ENCODE data around the gene ATG4B. TPM values are rescaled to one million over a fixed set of nuclear protein-coding genes. Genes with fewer than 3 reads are reported as not detected.

Gene ATG4B
- total RNA-seq, 1 experiment from 2014 or later: 67.6 TPM

Other genes starting within 250 kb of the ATG4B start
- 177 and 197 TPM in 2 replicates for gene STK25, start 129.1 kb upstream of the ATG4B start, total RNA-seq (2014; rRNA removed; shearing (Covaris generic))
- gene BOK, start 78.9 kb upstream of the ATG4B start, total RNA-seq (2014; rRNA removed; shearing (Covaris generic)): 21.6 and 22.8 TPM in 2 replicates
- 103 TPM in 2 replicates for gene THAP4, start 535 bp upstream of the ATG4B start, total RNA-seq (2014; rRNA removed; shearing (Covaris generic))
- 142 and 151 TPM in 2 replicates for gene DTYMK, start 49.1 kb downstream of the ATG4B start, total RNA-seq (2014; rRNA removed; shearing (Covaris generic))
- gene ING5, start 64.3 kb downstream of the ATG4B start, total RNA-seq (2014; rRNA removed; shearing (Covaris generic)): 29.7 and 32.2 TPM in 2 replicates
- 14.5 and 15.3 TPM in 2 replicates for gene D2HGDH, start 96.9 kb downstream of the ATG4B start, total RNA-seq (2014; rRNA removed; shearing (Covaris generic))
- not detected in 2 replicates for gene GAL3ST2, start 139.1 kb downstream of the ATG4B start, total RNA-seq (2014; rRNA removed; shearing (Covaris generic))
- gene NEU4, start 171.5 kb downstream of the ATG4B start, total RNA-seq (2014; rRNA removed; shearing (Covaris generic)): 1.4 TPM in 1 of 2 replicates, not detected in the other
- gene PDCD1, start 221.2 kb downstream of the ATG4B start, total RNA-seq (2014; rRNA removed; shearing (Covaris generic)): not detected in 2 replicates
- gene RTP5, start 232.0 kb downstream of the ATG4B start, total RNA-seq (2014; rRNA removed; shearing (Covaris generic)): not detected in 2 replicates